HG02852 (cell line): ENCODE measurements around the gene ANKRD24.
"Not testable (repeated sequence)": the region's sequence is repeated elsewhere in the genome, so short reads cannot be mapped to it uniquely, and the experiment has no call there.

Experiments
- ATAC-seq: cut with Tn5 transposase; IDR thresholded peaks from one replicate; pipeline ENCODE4 v1.9.1; 2021; ENCODE audit warnings: mild to moderate bottlenecking, moderate library complexity; ENCODE audit not compliant: unreplicated experiment

ANKRD24 gene

GRCh38 chr19:4173479-4174212 lies 8.8 kb upstream of the ANKRD24 start:
- no peak for ATAC-seq

- ATAC-seq = no peak
These were observed 8.1 kb upstream of the ANKRD24 start for GRCh38 chr19:4174213-4174894.

GRCh38 chr19:4174895-4175668 lies 7.4 kb upstream of the ANKRD24 start:
- ATAC-seq = no peak

- ATAC-seq = no peak
These were observed 6.9 kb upstream of the ANKRD24 start for GRCh38 chr19:4175669-4175931.

GRCh38 chr19:4177146-4177545 lies 5.3 kb upstream of the ANKRD24 start:
- no peak for ATAC-seq

- ATAC-seq = no peak
These were observed 3.5 kb upstream of the ANKRD24 start for GRCh38 chr19:4178990-4179389.

- ATAC-seq = no peak
These were observed 1.4 kb upstream of the ANKRD24 start for GRCh38 chr19:4181053-4181508.

- ATAC-seq = no peak
These were observed 1.7 kb downstream of the ANKRD24 start for GRCh38 chr19:4183967-4184717.

- ATAC-seq = no peak
These were observed 2.3 kb downstream of the ANKRD24 start for GRCh38 chr19:4184718-4185352.

GRCh38 chr19:4185413-4186086 lies 3.1 kb downstream of the ANKRD24 start:
- ATAC-seq = no peak

GRCh38 chr19:4186087-4186993 lies 3.9 kb downstream of the ANKRD24 start:
- ATAC-seq = no peak

- no peak for ATAC-seq
These were observed 5.0 kb downstream of the ANKRD24 start for GRCh38 chr19:4187313-4188122.

GRCh38 chr19:4189641-4190040 lies 7.2 kb downstream of the ANKRD24 start:
- no peak for ATAC-seq

- ATAC-seq = not testable (repeated sequence)
These were observed 10.0 kb downstream of the ANKRD24 start for GRCh38 chr19:4192537-4192936.

GRCh38 chr19:4194353-4194752 lies 11.9 kb downstream of the ANKRD24 start:
- ATAC-seq = no peak

- ATAC-seq = no peak
These were observed 13.5 kb downstream of the ANKRD24 start for GRCh38 chr19:4196009-4196408.

GRCh38 chr19:4196587-4197148 lies 14.2 kb downstream of the ANKRD24 start:
- ATAC-seq = no peak

- ATAC-seq = no peak
These were observed 14.7 kb downstream of the ANKRD24 start for GRCh38 chr19:4197228-4197624.
